WI38 (cell line): ENCODE data around the gene TEX51.

Experiments used
- H3K4me3 ChIP-seq: 2 replicates; pipeline ENCODE4 v1.5.1; 2011; ENCODE audit warnings: low read depth, mild to moderate bottlenecking, control low read depth, low read length
- TF ChIP-seq, protein P1 (sequence below): IDR thresholded peaks from 2 replicates; pipeline ENCODE4 v1.5.1; 2012; ENCODE audit warnings: low read depth, mild to moderate bottlenecking, control low read depth, low read length

Gene TEX51

DNA sequence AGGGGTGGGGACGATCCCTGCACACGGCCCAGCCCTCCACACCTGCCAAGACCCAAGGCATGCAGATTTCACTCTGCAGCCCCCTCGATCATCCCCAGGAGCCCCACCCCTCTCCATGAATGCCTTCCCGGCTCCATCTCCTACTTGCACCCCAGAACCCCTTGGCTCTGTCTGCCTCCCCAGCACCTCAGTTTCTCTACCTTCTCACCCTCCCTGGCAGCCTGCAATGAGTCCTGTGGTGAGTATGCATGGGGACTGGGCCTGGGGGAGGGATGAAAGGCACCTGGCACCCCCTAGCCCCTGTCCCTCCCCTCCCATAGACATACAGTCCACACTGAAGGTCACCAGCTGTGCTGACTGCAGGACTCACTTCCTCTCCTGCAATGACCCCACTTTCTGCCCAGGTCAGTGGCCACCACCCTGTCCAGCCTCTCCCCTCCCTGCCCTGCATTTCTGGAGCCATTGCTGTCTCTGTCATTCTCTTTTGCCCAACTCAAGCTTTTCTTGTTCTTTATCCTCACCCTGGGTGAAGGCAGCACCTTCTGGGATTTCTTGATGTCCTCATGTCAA is 1.0 kb downstream of the TEX51 start:
- TF ChIP-seq, protein P1, sequence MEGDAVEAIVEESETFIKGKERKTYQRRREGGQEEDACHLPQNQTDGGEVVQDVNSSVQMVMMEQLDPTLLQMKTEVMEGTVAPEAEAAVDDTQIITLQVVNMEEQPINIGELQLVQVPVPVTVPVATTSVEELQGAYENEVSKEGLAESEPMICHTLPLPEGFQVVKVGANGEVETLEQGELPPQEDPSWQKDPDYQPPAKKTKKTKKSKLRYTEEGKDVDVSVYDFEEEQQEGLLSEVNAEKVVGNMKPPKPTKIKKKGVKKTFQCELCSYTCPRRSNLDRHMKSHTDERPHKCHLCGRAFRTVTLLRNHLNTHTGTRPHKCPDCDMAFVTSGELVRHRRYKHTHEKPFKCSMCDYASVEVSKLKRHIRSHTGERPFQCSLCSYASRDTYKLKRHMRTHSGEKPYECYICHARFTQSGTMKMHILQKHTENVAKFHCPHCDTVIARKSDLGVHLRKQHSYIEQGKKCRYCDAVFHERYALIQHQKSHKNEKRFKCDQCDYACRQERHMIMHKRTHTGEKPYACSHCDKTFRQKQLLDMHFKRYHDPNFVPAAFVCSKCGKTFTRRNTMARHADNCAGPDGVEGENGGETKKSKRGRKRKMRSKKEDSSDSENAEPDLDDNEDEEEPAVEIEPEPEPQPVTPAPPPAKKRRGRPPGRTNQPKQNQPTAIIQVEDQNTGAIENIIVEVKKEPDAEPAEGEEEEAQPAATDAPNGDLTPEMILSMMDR: no peak

DNA sequence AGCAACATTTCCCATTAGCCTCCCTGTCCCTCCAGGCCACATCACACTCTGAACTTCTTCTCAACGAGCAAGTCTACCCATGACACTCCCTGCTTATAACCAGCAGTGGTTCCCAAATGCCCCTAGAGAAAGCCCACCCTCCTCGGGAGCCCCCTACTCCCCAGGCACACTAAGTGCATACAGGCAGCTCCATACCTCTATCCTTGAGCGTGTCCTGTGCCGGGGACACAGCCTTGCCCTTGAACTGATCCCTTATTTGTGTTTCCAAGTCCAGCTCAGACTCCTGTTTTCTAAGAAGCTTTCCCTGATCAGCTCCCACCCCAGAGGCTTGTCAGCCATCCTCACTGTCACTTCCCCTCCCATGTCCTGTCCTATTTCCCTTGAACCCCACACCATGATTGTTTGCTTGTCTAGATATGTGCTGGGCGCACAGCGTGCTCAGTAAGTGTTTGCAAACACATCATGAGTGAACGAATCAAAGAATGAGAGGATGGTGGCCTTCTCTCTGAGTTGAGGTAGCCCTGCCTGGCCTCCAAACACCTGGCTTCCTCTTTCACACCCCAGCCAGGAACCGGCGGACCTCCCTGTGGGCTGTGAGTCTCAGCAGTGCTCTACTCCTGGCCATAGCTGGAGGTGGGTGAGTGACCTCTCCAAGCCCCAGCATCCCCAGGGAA is 2.1 kb downstream of the TEX51 start:
- TF ChIP-seq, protein P1: no peak
- no peak overlapping the region for H3K4me3 ChIP-seq

More for the DNA sequence above, 1.0 kb downstream of the TEX51 start:
- no peak overlapping the region for H3K4me3 ChIP-seq

DNA sequence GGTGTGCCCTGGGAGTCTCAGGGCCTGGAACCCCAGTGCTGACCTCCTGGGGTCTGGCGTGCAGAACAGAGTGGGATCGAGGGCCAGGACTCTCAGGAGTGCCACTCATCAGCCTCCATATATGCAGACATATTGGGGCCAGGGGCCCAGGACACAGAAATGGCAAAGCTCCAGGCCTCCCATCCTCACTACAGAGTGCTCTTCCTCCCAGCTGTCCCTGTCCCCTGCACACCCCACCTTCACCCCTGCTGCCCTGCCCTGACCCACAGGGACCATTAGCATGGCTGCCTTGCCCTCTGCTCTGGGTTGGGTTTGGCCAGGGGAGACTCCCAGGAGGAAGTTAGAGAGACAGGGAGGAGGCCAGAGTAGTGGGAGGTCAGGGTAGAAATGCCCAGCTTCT is 2.8 kb downstream of the TEX51 start:
- no peak overlapping the region for H3K4me3 ChIP-seq
- TF ChIP-seq, protein P1: no peak

- TF ChIP-seq, protein P1: no peak
- H3K4me3 ChIP-seq: no peak overlapping the region
Measured at GRCh38 chr2:126902152-126902835, 3.6 kb downstream of the TEX51 start.

DNA sequence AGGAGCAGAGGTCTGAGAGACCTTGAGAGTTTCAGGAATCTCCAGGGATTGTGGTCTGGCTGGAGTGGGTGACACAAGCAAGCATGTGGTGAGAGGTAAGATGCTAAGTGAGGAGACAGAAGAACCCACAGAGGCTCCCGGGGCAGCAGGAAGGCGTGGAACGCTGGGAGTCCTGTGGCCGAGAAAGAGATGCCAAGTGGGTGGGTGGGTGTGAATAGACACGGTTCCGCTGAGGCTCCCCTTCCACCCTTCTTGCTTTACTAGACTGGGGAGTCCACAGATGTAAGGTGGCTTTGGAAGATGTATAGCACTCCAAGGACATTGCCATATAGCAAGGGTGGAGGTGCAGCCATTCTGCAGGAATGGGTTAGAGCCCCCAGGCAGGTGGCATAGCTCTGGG is 4.2 kb downstream of the TEX51 start:
- H3K4me3 ChIP-seq: no peak overlapping the region
- TF ChIP-seq, protein P1: no peak

- TF ChIP-seq, protein P1: no peak
- no peak overlapping the region for H3K4me3 ChIP-seq
Measured at GRCh38 chr2:126905991-126906390, 7.3 kb downstream of the TEX51 start.

DNA sequence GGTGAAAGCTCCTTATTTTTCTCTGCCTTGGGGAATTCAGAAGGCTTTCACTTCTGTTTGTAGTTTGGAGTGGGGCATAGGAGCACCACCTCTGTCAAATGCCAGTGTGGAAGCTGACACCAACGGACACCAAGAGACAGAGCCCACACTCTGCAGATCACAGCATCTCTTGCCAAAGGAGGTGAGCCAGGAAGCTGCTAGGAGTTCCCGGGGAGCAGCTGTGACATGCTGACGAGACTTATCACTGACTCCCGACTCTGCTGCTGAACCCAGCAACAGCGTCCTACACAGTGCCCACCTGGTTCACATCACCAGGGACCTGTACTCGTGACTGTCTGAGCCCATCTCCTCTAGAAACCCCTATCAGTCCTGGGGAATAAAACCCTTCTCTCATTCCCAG is 8.1 kb downstream of the TEX51 start:
- no peak overlapping the region for H3K4me3 ChIP-seq
- TF ChIP-seq, protein P1: no peak
